ENCODE data around the gene PITPNM1.
A peak's percentile ranks its signal among the peaks of the same experiment; 100 is the strongest.
"Not testable (repeated sequence)": the region's sequence is repeated elsewhere in the genome, so short reads cannot be mapped to it uniquely, and the experiment has no call there.

Gene PITPNM1

GRCh38 chr11:67486481-67487195, 18.5 kb downstream of the PITPNM1 start:
- no peak for DNase-seq

GRCh38 chr11:67485873-67486361, 19.2 kb downstream of the PITPNM1 start:
- DNase-seq = peak; percentile 62

GRCh38 chr11:67484847-67485311, 20.3 kb downstream of the PITPNM1 start:
- DNase-seq = peak; percentile 65

- peak; percentile 61 for DNase-seq
Measured at GRCh38 chr11:67483831-67484665, 21.1 kb downstream of the PITPNM1 start.

- DNase-seq = peak; percentile 97
Measured at GRCh38 chr11:67482827-67483798, 22.1 kb downstream of the PITPNM1 start, which contains the start of gene AIP. TSS of gene AIP (plus strand) at chr11:67483026. CDS start at chr11:67483159, 133 bp downstream.

GRCh38 chr11:67482275-67482826, 22.8 kb downstream of the PITPNM1 start:
- DNase-seq = peak; percentile 22

GRCh38 chr11:67477344-67478050, 27.7 kb downstream of the PITPNM1 start:
- DNase-seq = not testable (repeated sequence)

GRCh38 chr11:67476692-67477091, 28.5 kb downstream of the PITPNM1 start:
- not testable (repeated sequence) for DNase-seq

GRCh38 chr11:67472882-67473281, 32.3 kb downstream of the PITPNM1 start:
- no peak for DNase-seq

- DNase-seq = no peak
Measured at GRCh38 chr11:67470337-67471002, 34.7 kb downstream of the PITPNM1 start.

- no peak for DNase-seq
Measured at GRCh38 chr11:67469508-67469811, 35.7 kb downstream of the PITPNM1 start.

- peak; percentile 93 for DNase-seq
Measured at GRCh38 chr11:67468759-67469507, 36.2 kb downstream of the PITPNM1 start, which contains the start of gene TMEM134. TSS of gene TMEM134 (minus strand) at chr11:67469251. CDS start at chr11:67469192, 59 bp downstream.

- DNase-seq = peak; percentile 31
Measured at GRCh38 chr11:67468456-67468758, 36.8 kb downstream of the PITPNM1 start.

GRCh38 chr11:67468056-67468455, 37.1 kb downstream of the PITPNM1 start:
- peak; percentile 37 for DNase-seq

GRCh38 chr11:67466962-67467771, 38.0 kb downstream of the PITPNM1 start:
- DNase-seq = no peak

GRCh38 chr11:67466367-67466766, 38.8 kb downstream of the PITPNM1 start:
- DNase-seq = no peak

- not testable (repeated sequence) for DNase-seq
Measured at GRCh38 chr11:67465530-67465929, 39.6 kb downstream of the PITPNM1 start.

- no peak for DNase-seq
Measured at GRCh38 chr11:67465189-67465510, 40.0 kb downstream of the PITPNM1 start.

- DNase-seq = peak; percentile 94
Measured at GRCh38 chr11:67464411-67465188, 40.6 kb downstream of the PITPNM1 start.
